DOHH2 (cell line): Measurements from ENCODE around the gene MBD5.

Experiments
- H3F3A ChIP-seq: fragments of 200-600 bp; sonication (generic), shearing (Covaris generic); 2 replicates; pipeline ENCODE4 v1.6.0; 2016; ENCODE audit warnings: antibody characterized with exemption, mild to moderate bottlenecking; ENCODE audit not compliant: control insufficient read depth, insufficient read depth
- H3K27ac ChIP-seq: fragments of 200-600 bp; sonication (generic); 2 replicates; pipeline ENCODE4 v1.5.1; 2014; ENCODE audit warnings: low read depth, mild to moderate bottlenecking, low read length, moderate library complexity
- H3K27me3 ChIP-seq: fragments of 200-600 bp; sonication (generic); 2 replicates; pipeline ENCODE4 v1.6.1; 2014; ENCODE audit warnings: mild to moderate bottlenecking, low read length, mixed read lengths; ENCODE audit not compliant: control insufficient read depth
- H3K36me3 ChIP-seq: fragments of 200-600 bp; sonication (generic); 2 replicates; pipeline ENCODE4 v1.6.1; 2014; ENCODE audit warnings: mild to moderate bottlenecking, low read length, moderate library complexity, mixed read lengths; ENCODE audit not compliant: control insufficient read depth
- H3K4me1 ChIP-seq: fragments of 200-600 bp; sonication (generic); 2 replicates; pipeline ENCODE4 v1.6.1; 2014; ENCODE audit warnings: mild to moderate bottlenecking, low read length, mixed read lengths; ENCODE audit not compliant: control insufficient read depth
- H3K4me2 ChIP-seq: fragments of 200-600 bp; sonication (generic); 2 replicates; pipeline ENCODE4 v1.6.0; 2014; ENCODE audit warnings: mild to moderate bottlenecking, low read length, moderate library complexity
- H3K4me3 ChIP-seq: fragments of 200-600 bp; sonication (generic); 2 replicates; pipeline ENCODE4 v1.5.1; 2014; ENCODE audit warnings: mild to moderate bottlenecking, low read length, mixed read lengths
- H3K79me2 ChIP-seq: fragments of 200-600 bp; sonication (generic); 2 replicates; pipeline ENCODE4 v1.6.1; 2014; ENCODE audit warnings: mild to moderate bottlenecking, low read length, mixed read lengths; ENCODE audit not compliant: control insufficient read depth
- H3K9me2 ChIP-seq: fragments of 200-600 bp; sonication (generic); replicated peaks from 2 replicates; pipeline ENCODE4 v1.6.1; 2014; ENCODE audit warnings: mild to moderate bottlenecking, low read length, mixed read lengths; ENCODE audit not compliant: control insufficient read depth
- H3K9me3 ChIP-seq: fragments of 200-600 bp; sonication (generic); 2 replicates; pipeline ENCODE4 v1.6.1; 2014; ENCODE audit warnings: antibody characterized with exemption, low read length, mixed read lengths; ENCODE audit not compliant: control insufficient read depth, insufficient read depth
- H4K20me1 ChIP-seq: fragments of 200-600 bp; sonication (generic); 2 replicates; pipeline ENCODE4 v1.6.0; 2014; ENCODE audit warnings: low read depth, mild to moderate bottlenecking, antibody characterized with exemption, low read length, moderate library complexity; ENCODE audit not compliant: control insufficient read depth, insufficient read depth
- EZH2phosphoT487 ChIP-seq: fragments of 200-600 bp; sonication (generic); IDR thresholded peaks from 2 replicates; pipeline ENCODE4 v1.6.1; 2017; ENCODE audit warnings: borderline replicate concordance, mild to moderate bottlenecking, antibody characterized with exemption, low read length, moderate library complexity, mixed read lengths
- TF ChIP-seq, protein P1 (sequence below): fragments of 200-600 bp; sonication (generic); IDR thresholded peaks from one replicate; pipeline ENCODE4 v1.5.1; 2014; ENCODE audit warnings: antibody characterized with exemption, mild to moderate bottlenecking, low read depth, low read length; ENCODE audit not compliant: poor library complexity, severe bottlenecking

The MBD5 gene

DNA sequence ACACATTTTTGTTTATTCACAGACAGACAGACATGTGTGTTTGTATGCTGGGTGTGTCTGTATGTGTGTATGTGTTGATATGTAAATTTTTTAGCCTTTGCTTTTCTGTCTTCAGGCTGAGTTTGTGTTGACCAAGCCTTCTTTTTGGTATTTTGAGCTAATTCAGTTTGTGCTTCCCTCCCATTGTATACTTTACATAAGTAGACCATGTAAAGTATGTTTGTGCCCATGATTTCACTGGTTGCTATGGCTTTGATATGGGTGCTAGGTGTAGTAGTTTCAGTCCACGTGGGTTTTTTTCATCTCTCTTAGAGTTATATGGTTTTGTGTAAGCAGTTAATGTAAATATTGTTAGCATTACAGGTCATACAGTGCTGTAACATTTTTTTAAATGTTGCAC lies 494.2 kb downstream of the MBD5 start:
- TF ChIP-seq, protein P1, sequence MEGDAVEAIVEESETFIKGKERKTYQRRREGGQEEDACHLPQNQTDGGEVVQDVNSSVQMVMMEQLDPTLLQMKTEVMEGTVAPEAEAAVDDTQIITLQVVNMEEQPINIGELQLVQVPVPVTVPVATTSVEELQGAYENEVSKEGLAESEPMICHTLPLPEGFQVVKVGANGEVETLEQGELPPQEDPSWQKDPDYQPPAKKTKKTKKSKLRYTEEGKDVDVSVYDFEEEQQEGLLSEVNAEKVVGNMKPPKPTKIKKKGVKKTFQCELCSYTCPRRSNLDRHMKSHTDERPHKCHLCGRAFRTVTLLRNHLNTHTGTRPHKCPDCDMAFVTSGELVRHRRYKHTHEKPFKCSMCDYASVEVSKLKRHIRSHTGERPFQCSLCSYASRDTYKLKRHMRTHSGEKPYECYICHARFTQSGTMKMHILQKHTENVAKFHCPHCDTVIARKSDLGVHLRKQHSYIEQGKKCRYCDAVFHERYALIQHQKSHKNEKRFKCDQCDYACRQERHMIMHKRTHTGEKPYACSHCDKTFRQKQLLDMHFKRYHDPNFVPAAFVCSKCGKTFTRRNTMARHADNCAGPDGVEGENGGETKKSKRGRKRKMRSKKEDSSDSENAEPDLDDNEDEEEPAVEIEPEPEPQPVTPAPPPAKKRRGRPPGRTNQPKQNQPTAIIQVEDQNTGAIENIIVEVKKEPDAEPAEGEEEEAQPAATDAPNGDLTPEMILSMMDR: no peak
- no peak for TF ChIP-seq EZH2phosphoT487
- Histone ChIP-seq H3K27ac (no peak overlapping the region), H3K9me3 (no peaks in the 10 kb centered on the region), H3K4me3 (no peak overlapping the region), H4K20me1 (no peaks in the 10 kb centered on the region), H3K4me2 (no peak overlapping the region), H3K27me3 (peaks cover 4% of the 10 kb centered on the region; the same call in 1 of the 2 replicates), H3K4me1 (no peaks in the 10 kb centered on the region), H3K79me2 (no peaks in the 10 kb centered on the region), H3K36me3 (no peaks in the 10 kb centered on the region), H3F3A (no peaks in the 10 kb centered on the region), H3K9me2 (no peaks in the 10 kb centered on the region)

DNA sequence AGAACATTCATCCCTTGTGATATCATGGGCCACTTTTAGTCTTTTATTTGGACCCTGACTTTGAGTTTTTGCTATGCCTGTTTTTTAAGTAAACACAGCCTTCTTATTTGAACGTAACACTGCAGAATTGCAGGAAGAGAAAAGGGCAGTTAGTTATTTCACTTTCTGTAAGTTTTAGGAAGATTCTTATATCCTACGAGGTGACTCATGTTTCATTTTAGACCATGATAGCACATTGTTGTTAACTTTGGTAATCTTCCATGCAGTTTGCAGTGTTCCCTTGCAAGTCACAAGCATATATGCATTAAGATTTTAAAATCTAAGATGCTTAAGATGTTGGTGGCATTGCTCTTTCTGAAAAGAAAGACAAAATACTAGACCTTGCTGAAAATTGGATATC lies 495.1 kb downstream of the MBD5 start:
- no peak overlapping the region for H3K4me3 ChIP-seq
- H3K36me3 ChIP-seq: no peaks in the 10 kb centered on the region
- H3K4me1 ChIP-seq: no peaks in the 10 kb centered on the region
- H3F3A ChIP-seq: no peaks in the 10 kb centered on the region
- H3K79me2 ChIP-seq: no peaks in the 10 kb centered on the region
- no peaks in the 10 kb centered on the region for H3K9me3 ChIP-seq
- H3K4me2 ChIP-seq: no peak overlapping the region
- H4K20me1 ChIP-seq: no peaks in the 10 kb centered on the region
- TF ChIP-seq, protein P1: no peak
- no peak for TF ChIP-seq EZH2phosphoT487
- H3K9me2 ChIP-seq: no peaks in the 10 kb centered on the region
- H3K27me3 ChIP-seq: peaks cover 4% of the 10 kb centered on the region; the same call in 1 of the 2 replicates
- no peak overlapping the region for H3K27ac ChIP-seq

DNA sequence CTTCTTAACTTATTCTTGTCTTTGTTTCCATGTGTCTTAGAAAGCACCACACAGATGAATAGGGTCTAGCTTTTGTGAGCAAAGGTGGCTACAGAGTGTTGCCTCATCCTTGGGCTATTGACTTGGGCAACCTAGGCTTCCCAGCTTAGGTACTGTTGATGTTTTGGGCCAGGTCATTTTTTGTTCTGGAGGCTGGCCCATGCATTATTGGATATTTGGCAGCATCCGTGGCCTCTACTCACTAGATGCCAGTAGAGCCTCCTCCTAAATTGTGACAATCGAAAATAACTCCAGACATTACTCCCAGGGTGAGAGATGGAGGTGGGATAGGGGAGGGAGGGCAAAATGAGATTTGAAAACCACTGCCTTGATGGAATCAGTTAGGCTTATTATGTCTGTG lies 496.4 kb downstream of the MBD5 start:
- Histone ChIP-seq H3K36me3 (no peaks in the 10 kb centered on the region), H3K4me2 (no peak overlapping the region), H3K27ac (no peak overlapping the region), H3K79me2 (no peaks in the 10 kb centered on the region), H3K4me1 (no peaks in the 10 kb centered on the region), H3F3A (no peaks in the 10 kb centered on the region), H4K20me1 (no peaks in the 10 kb centered on the region), H3K9me2 (no peaks in the 10 kb centered on the region), H3K9me3 (no peaks in the 10 kb centered on the region), H3K4me3 (no peak overlapping the region), H3K27me3 (peaks cover 4% of the 10 kb centered on the region; the same call in 1 of the 2 replicates)
- TF ChIP-seq EZH2phosphoT487: no peak
- TF ChIP-seq, protein P1: no peak

GRCh38 chr2:148517822-148518221 lies 496.9 kb downstream of the MBD5 start:
- Histone ChIP-seq H3K4me1 (no peaks in the 10 kb centered on the region), H3K9me3 (no peaks in the 10 kb centered on the region), H3K9me2 (no peaks in the 10 kb centered on the region), H3K4me2 (no peak overlapping the region), H3K27me3 (peaks cover 4% of the 10 kb centered on the region; the same call in 1 of the 2 replicates), H3F3A (no peaks in the 10 kb centered on the region), H3K36me3 (no peaks in the 10 kb centered on the region), H3K27ac (no peak overlapping the region), H3K79me2 (no peaks in the 10 kb centered on the region), H3K4me3 (no peak overlapping the region), H4K20me1 (no peaks in the 10 kb centered on the region)
- TF ChIP-seq, protein P1: no peak
- no peak for TF ChIP-seq EZH2phosphoT487
